Keratinocyte (primary cell): ENCODE data around the gene KRT3. TPM values are rescaled to one million over a fixed set of nuclear protein-coding genes. Genes with fewer than 3 reads are reported as not detected.

Experiments
- DNase-seq: peaks from one replicate; pipeline ENCODE4 v3.0.0-alpha.2; 2011; ENCODE audit warnings: low read depth, missing footprints, low spot score
- FAIRE-seq: peaks from 2 replicates; lab custom pipeline; 2011; peaks lifted over from hg19 to GRCh38; lab: Jason Lieb, UNC
- H2AFZ ChIP-seq: 2 replicates; pipeline ENCODE4 v1.6.0; 2012; ENCODE audit warnings: low read length, control low read depth, inconsistent platforms; ENCODE audit not compliant: control insufficient read depth
- H3K27ac ChIP-seq: 2 replicates; pipeline ENCODE4 v1.5.1; 2011; ENCODE audit warnings: low read length; ENCODE audit not compliant: control insufficient read depth, insufficient read depth
- H3K27me3 ChIP-seq: 3 replicates; pipeline ENCODE4 v1.6.0; 2011; ENCODE audit warnings: low read length; ENCODE audit not compliant: control insufficient read depth, insufficient read depth; ENCODE audit errors: extremely low read depth
- H3K36me3 ChIP-seq, 2 experiments: 2 replicates in 1 of 2; 3 replicates in 1 of 2; pipeline ENCODE4 v1.5.1; 2011; ENCODE audit warnings: low read length in 2 of 2, mild to moderate bottlenecking in 1 of 2; ENCODE audit not compliant: control insufficient read depth in 2 of 2, insufficient read depth in 2 of 2; ENCODE audit errors: extremely low read depth in 1 of 2
- H3K4me1 ChIP-seq: 3 replicates; pipeline ENCODE4 v1.5.1; 2011; ENCODE audit warnings: low read length; ENCODE audit not compliant: control insufficient read depth, insufficient read depth; ENCODE audit errors: extremely low read depth
- H3K4me2 ChIP-seq: 3 replicates; pipeline ENCODE4 v1.6.0; 2011; ENCODE audit warnings: low read depth, low read length; ENCODE audit not compliant: control insufficient read depth, insufficient read depth; ENCODE audit errors: extremely low read depth
- H3K4me3 ChIP-seq, 3 experiments: fragments of 200-600 bp in 1 of 3; sonication (generic) in 1 of 3; 2 replicates in 2 of 3; 3 replicates in 1 of 3; pipeline ENCODE4 v1.5.1; 2011 to 2016; ENCODE audit warnings: low read length in 3 of 3, mild to moderate bottlenecking in 3 of 3, control low read depth in 2 of 3, inconsistent platforms in 1 of 3, low read depth in 1 of 3, mixed read lengths in 1 of 3, mixed run types in 1 of 3, moderate library complexity in 1 of 3; ENCODE audit not compliant: control insufficient read depth in 2 of 3, insufficient read depth in 2 of 3; ENCODE audit errors: extremely low read depth in 1 of 3
- H3K79me2 ChIP-seq: 2 replicates; pipeline ENCODE4 v1.6.0; 2012; ENCODE audit warnings: low read length; ENCODE audit not compliant: control insufficient read depth, insufficient read depth
- H3K9ac ChIP-seq: 3 replicates; pipeline ENCODE4 v1.6.0; 2011; ENCODE audit warnings: low read length; ENCODE audit not compliant: control insufficient read depth, insufficient read depth; ENCODE audit errors: extremely low read depth
- H3K9me1 ChIP-seq: 3 replicates; pipeline ENCODE4 v1.6.0; 2011; ENCODE audit warnings: low read length; ENCODE audit not compliant: control insufficient read depth, insufficient read depth; ENCODE audit errors: extremely low read depth
- H3K9me3 ChIP-seq: 2 replicates; pipeline ENCODE4 v1.5.1; 2012; ENCODE audit warnings: low read depth, low read length; ENCODE audit not compliant: control insufficient read depth
- H4K20me1 ChIP-seq: 3 replicates; pipeline ENCODE4 v1.6.0; 2011; ENCODE audit warnings: low read length; ENCODE audit not compliant: control insufficient read depth, insufficient read depth; ENCODE audit errors: extremely low read depth
- EZH2 ChIP-seq: IDR thresholded peaks from one replicate; pipeline ENCODE4 v1.6.1; 2012; ENCODE audit warnings: inconsistent platforms, mild to moderate bottlenecking, low read length, moderate library complexity
- dilution Hi-C: fragments of 300-500 bp; cut with MboI; formaldehyde crosslinking; loops from one replicate; pipeline ENCODE4 v1.7.0; 2020; ENCODE audit warnings: low sequenced_read_pairs; ENCODE audit not compliant: extremely low pct_ligation_motif_present
- polyA plus RNA-seq, 5 experiments: library from polyadenylated mRNA; depleted of rRNA in 3 of 5; stranded (reverse) in 3 of 5; stranded (forward) in 1 of 5; unstranded in 1 of 5; fragments of >200 nt; gene quantifications; 1 replicate in 1 of 5; 2 replicates in 3 of 5; 3 replicates in 1 of 5; pipeline versions ENCODE4 v1.2.1 to v1.2.3, GENCODE V29; 2011 to 2012; ENCODE audit warnings: missing spikeins in 2 of 5, low read depth in 1 of 5, low replicate concordance in 1 of 5
- TF ChIP-seq, protein P1 (sequence below), 3 experiments: IDR thresholded peaks in 1 of 3; conservative IDR thresholded peaks in 1 of 3; optimal IDR thresholded peaks in 1 of 3; 2 replicates in 2 of 3; 3 replicates in 1 of 3; pipeline versions ENCODE3 to v1.5.1; 2011; ENCODE audit warnings: low read length in 3 of 3, mild to moderate bottlenecking in 3 of 3, moderate library complexity in 2 of 3, control low read depth in 1 of 3, inconsistent platforms in 1 of 3; ENCODE audit not compliant: insufficient read depth in 2 of 3; ENCODE audit errors: extremely low read depth in 1 of 3

The KRT3 gene
- polyA plus RNA-seq, 1 donor (not counting 4 experiments of a cell fraction or from before 2014, with no cell fraction given) = 0.29 TPM

DNA sequence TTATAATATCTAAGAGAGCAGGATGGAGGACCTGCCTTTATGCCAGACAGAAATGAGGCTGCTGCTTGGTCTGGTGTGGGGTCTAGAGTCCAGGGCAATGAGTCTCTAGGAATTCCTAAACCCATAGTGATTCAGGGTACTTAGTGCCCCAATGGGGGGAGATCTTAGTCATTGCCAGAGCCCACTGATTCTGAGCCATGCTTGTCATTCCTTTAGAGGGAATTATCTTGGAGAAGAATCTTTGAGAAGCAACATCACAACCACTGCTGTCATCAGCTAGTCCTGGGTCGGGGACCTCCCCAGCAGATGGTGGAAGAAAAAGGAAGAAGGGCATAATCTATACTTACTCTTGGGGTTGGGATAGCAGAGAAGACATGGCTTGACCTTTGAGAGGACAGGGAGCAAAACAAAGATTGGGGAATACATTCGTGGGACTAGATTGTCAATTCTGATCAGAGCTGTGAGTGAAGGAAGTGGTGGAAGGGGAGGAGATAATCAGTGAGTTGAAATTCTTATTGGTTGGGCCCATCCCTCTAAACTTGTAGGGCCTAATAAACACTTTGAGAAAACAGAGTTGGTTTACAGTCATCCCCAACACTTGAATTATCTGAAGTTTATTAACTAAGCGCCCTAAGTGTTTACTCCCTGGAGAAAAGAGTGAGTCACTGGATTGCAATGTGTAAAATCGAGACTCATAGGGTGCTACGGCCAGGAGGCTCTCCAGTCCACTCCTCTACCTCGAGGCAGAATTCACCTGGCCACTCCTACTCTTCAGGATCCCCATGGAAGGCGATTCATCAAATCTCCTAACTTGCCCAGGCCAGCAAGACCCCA is 3.0 kb upstream of the KRT3 start:
- Histone ChIP-seq H4K20me1 (no peaks in the 10 kb centered on the region), H3K4me1 (peaks cover 39% of the 10 kb centered on the region), H2AFZ (no peak overlapping the region), H3K36me3 (no peaks in the 10 kb centered on the region), H3K4me2 (peak overlapping the region; percentile 52), H3K4me3 (no peak overlapping the region), H3K9me1 (no peaks in the 10 kb centered on the region), H3K9ac (no peak overlapping the region), H3K9me3 (no peaks in the 10 kb centered on the region), H3K79me2 (no peaks in the 10 kb centered on the region), H3K27ac (peak overlapping the region; percentile 4), H3K27me3 (no peaks in the 10 kb centered on the region)
- TF ChIP-seq, protein P1, sequence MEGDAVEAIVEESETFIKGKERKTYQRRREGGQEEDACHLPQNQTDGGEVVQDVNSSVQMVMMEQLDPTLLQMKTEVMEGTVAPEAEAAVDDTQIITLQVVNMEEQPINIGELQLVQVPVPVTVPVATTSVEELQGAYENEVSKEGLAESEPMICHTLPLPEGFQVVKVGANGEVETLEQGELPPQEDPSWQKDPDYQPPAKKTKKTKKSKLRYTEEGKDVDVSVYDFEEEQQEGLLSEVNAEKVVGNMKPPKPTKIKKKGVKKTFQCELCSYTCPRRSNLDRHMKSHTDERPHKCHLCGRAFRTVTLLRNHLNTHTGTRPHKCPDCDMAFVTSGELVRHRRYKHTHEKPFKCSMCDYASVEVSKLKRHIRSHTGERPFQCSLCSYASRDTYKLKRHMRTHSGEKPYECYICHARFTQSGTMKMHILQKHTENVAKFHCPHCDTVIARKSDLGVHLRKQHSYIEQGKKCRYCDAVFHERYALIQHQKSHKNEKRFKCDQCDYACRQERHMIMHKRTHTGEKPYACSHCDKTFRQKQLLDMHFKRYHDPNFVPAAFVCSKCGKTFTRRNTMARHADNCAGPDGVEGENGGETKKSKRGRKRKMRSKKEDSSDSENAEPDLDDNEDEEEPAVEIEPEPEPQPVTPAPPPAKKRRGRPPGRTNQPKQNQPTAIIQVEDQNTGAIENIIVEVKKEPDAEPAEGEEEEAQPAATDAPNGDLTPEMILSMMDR (optimal IDR thresholded peaks at IDR 0.05 in 1 of 3, IDR thresholded peaks at IDR 0.05 in 1 of 3, conservative IDR thresholded peaks at IDR 0.05 in 1 of 3; ENCODE audit: extremely low read depth in 1 of 3, insufficient read depth in 2 of 3, low read length in 3 of 3) = no peak
- TF ChIP-seq EZH2 = no peak
- FAIRE-seq = peak; percentile 83
- dilution Hi-C loops = no loop called here
- DNase-seq = peak; percentile 69

DNA sequence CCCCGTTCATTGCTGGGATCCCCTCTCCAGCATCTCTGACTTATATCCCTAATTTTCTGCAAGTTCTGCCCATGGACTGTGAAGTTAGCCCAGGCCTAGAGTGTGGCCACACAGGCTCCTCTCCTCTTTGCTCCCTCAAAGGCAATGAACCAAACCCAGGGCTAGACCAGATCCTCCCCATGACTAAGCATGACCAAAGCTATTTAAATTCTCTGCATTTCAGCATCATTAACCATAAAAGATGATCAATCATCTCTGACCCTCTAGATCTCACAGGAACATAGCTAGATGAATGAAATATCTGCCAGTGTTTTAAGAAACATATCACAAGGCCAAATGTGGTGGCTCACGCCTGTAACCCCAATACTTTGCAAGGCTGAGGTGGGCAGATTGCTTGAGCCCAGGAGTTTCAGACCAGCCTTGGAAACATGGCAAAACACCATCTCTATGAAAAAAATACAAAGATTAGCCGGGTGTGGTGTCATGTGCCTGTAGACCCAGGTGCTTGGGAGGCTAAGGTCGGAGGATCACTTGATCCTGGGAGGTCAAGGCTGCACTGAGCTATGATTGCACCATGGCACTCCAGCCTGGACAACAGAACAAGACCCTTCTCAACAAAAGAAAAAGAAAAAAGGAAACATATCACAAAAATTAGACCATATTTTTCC is 2.2 kb upstream of the KRT3 start:
- Histone ChIP-seq H4K20me1 (no peaks in the 10 kb centered on the region), H3K9ac (no peak overlapping the region), H3K4me3 (no peak overlapping the region), H2AFZ (no peak overlapping the region), H3K36me3 (no peaks in the 10 kb centered on the region), H3K4me1 (peaks cover 39% of the 10 kb centered on the region), H3K4me2 (peak overlapping the region; percentile 52), H3K9me1 (no peaks in the 10 kb centered on the region), H3K27ac (peak overlapping the region; percentile 4), H3K27me3 (no peaks in the 10 kb centered on the region), H3K79me2 (no peaks in the 10 kb centered on the region), H3K9me3 (no peaks in the 10 kb centered on the region)
- TF ChIP-seq, protein P1 (optimal IDR thresholded peaks at IDR 0.05 in 1 of 3, IDR thresholded peaks at IDR 0.05 in 1 of 3, conservative IDR thresholded peaks at IDR 0.05 in 1 of 3; ENCODE audit: extremely low read depth in 1 of 3, insufficient read depth in 2 of 3, low read length in 3 of 3) = no peak
- no peak for TF ChIP-seq EZH2
- peak; percentile 50 for DNase-seq
- dilution Hi-C loops = no loop called here
- FAIRE-seq = peak; percentile 13
